AG08396 (cell line): ENCODE results near the gene TNFSF4.
"Not testable (repeated sequence)": the region's sequence is repeated elsewhere in the genome, so short reads cannot be mapped to it uniquely, and the experiment has no call there.

Experiments used
- DNase-seq: peaks from one replicate; pipeline ENCODE4 v3.0.0; 2012; ENCODE audit warnings: low spot score, mixed read lengths

Gene TNFSF4

GRCh38 chr1:173163222-173163621 is 43.9 kb downstream of the TNFSF4 start:
- DNase-seq, result no peak

- no peak for DNase-seq
These were observed 44.5 kb downstream of the TNFSF4 start for GRCh38 chr1:173162601-173163000.

- no peak for DNase-seq
These were observed 45.5 kb downstream of the TNFSF4 start for GRCh38 chr1:173161510-173162221.

GRCh38 chr1:173153964-173154363 is 53.2 kb downstream of the TNFSF4 start:
- not testable (repeated sequence) for DNase-seq

GRCh38 chr1:173153503-173153902 is 53.6 kb downstream of the TNFSF4 start:
- DNase-seq, result no peak

- no peak for DNase-seq
These were observed 54.5 kb downstream of the TNFSF4 start for GRCh38 chr1:173152598-173152997.

- no peak for DNase-seq
These were observed 56.3 kb downstream of the TNFSF4 start for GRCh38 chr1:173150795-173151194.

DNA sequence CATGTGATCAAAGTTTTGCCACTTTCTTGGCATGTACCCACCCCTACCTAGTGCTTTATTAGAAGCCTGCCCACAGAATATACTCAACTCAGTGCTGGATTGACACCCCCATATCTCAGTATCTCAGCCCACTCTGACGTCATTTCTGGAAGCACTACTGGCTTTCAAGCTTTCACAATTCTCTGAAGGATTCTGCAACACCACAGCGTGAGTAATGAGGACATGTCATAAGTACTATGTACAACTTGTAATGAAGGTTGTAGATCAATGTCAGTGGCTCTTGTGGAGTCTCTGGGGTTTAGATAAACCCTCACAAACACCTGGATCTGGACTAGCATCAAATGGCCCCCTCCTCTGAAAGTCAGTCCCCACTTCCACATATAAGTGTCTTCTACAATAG is 57.2 kb downstream of the TNFSF4 start:
- peak; percentile 26 for DNase-seq

DNA sequence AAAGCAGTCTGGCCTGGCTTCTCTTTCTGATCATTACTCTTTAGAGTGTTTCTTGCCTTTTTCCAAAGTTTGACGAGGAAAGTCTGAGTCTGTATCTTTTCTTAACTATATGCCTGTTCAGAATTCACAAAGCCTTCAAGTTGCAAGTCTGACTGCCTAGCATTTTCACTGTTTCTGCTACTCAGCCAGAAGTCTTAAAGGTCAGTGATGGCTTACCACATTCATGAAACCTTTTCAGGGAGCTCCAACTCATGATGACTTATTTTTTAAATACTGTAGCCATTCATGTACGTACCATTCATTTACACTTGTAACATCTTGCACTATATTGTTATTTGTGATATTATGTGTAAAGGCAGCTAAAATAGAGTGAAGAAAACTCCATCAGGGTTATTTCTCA is 58.2 kb downstream of the TNFSF4 start:
- DNase-seq, result no peak

- DNase-seq, result no peak
These were observed 58.6 kb downstream of the TNFSF4 start for GRCh38 chr1:173148545-173148944.

DNA sequence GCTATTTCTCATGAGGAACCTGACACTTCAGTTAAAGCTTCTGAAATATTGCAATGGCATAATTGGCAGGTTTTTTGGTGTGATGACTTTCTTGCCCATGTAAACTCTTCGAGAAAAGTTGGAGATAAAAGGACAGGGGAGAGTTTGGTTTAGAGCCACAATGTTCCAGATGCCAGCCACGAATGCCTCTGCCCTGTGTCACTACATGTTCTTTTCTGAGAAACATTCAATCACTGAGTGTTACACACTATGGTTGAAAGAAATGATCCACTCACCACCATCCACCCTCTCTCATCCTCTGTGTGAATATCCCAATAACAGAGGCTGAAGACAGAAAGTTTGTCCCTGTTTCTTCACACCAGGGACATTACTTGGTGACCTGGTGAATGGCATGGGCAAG is 66.4 kb downstream of the TNFSF4 start:
- DNase-seq, result no peak

DNA sequence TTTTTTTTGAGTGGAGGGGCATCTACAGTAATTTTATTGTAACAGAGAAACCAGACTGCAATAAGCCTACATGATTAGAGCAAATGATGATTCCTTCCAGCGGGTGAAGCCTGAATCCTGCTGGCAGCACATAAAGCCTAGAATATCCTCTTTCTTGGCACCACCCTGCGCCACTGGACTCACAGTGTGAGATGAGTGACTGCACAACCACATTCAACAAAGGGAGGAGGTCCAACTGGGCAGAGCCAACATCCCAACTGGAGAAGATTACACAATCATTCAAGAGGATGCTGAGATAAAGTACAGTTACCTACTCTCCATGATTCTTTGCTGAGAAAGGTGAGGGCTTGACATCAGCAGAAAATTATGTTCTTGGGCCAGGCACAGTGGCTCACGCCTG is 67.4 kb downstream of the TNFSF4 start:
- no peak for DNase-seq

DNA sequence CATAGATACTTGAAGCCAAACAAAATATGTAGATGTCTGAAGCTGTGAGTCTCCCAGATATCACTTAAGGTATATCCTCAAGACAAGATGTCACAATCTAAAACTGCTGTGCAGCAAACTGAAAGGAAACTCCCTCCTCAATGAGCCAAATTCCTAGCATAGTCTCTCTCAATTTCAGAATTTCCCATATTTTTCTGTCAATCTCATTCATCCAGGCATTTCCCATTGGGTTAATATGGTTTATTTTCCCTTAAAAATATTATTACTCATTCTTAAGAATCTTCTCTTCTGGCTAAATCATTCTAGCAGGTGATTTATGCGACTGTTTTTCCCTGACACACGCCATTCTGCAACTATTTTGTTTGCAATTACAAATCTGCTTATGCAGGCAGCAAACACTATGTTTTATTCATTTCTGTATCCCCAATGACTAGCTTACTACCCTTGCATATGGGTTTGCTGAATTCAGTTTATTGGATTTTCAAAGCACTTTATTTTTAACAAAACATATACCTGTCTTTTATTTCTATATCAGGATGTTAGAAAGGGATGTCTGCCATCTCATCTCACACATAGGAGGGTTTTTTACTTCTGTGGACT is 69.9 kb downstream of the TNFSF4 start:
- no peak for DNase-seq

DNA sequence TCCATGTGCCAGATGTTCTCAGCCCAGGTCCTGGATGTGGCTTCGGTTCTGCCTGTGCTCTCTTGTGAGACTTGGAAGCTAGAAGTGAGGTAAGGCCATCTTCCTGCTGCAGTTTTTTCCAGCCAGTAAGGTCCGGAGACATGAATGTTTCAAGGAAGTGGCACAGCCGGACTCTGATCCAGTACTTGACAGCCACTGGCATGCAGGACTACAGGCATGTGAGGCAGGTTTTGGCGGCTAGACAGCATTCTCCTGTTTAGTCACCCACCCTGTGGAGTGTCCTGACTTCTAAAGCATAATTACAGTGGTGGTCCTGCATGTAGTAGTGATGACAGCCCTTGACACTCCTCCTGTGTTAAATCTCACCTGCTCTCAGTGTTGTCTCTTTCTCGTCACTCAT is 72.3 kb downstream of the TNFSF4 start:
- no peak for DNase-seq

GRCh38 chr1:173134029-173134428 is 73.1 kb downstream of the TNFSF4 start:
- no peak for DNase-seq
